Aorta (tissue), 5 donors: ENCODE results near the gene MICAL2. TPM values are rescaled to one million over a fixed set of nuclear protein-coding genes. Genes with fewer than 3 reads are reported as not detected.

Source experiments
- ATAC-seq: fragments of 200-7000 bp; cut with Tn5 transposase; one replicate; pipeline ENCODE4 v1.9.1; 2022; ENCODE audit warnings: moderate library complexity; ENCODE audit not compliant: low FRiP score
- DNase-seq, 2 donors: peaks; one replicate each; pipeline ENCODE4 v3.0.0-alpha.2; 2020
- H3K27ac ChIP-seq, 2 donors: one replicate each; pipeline ENCODE4 v1.5.1; 2013; ENCODE audit warnings: low read length in 2 of 2, mild to moderate bottlenecking in 2 of 2, moderate library complexity in 2 of 2, control low read depth in 1 of 2, inconsistent platforms in 1 of 2, low read depth in 1 of 2
- H3K27me3 ChIP-seq, 2 donors: one replicate each; pipeline ENCODE4 v1.6.1; 2013; ENCODE audit warnings: control low read depth in 1 of 2, low read length in 1 of 2, mild to moderate bottlenecking in 1 of 2, moderate library complexity in 1 of 2; ENCODE audit not compliant: insufficient read depth in 2 of 2, control insufficient read depth in 1 of 2
- H3K36me3 ChIP-seq, 2 donors: one replicate each; pipeline ENCODE4 v1.6.1; 2013; ENCODE audit warnings: control low read depth in 1 of 2, low read length in 1 of 2, mild to moderate bottlenecking in 1 of 2; ENCODE audit not compliant: insufficient read depth in 2 of 2, control insufficient read depth in 1 of 2
- H3K4me1 ChIP-seq, 2 donors: one replicate each; pipeline ENCODE4 v1.6.1; 2013; ENCODE audit warnings: low read length in 2 of 2, control low read depth in 1 of 2, mild to moderate bottlenecking in 1 of 2, moderate library complexity in 1 of 2; ENCODE audit not compliant: insufficient read depth in 2 of 2, control insufficient read depth in 1 of 2
- H3K4me3 ChIP-seq, 2 donors: one replicate each; pipeline ENCODE4 v1.5.1; 2013; ENCODE audit warnings: low read length in 2 of 2, control low read depth in 1 of 2, mild to moderate bottlenecking in 1 of 2
- H3K9me3 ChIP-seq: one replicate; pipeline ENCODE4 v1.6.1; 2013; ENCODE audit warnings: mild to moderate bottlenecking, low read length; ENCODE audit not compliant: control insufficient read depth
- WGBS, 2 donors: extraction: QIAGEN DNeasy Blood & Tissue Kit; methylation state at CpG; one replicate each; pipeline ENCODE4 v1.1.7; 2013; 5-methylcytosine and 5-hydroxymethylcytosine counted together
- intact Hi-C, 2 donors: fragments of 100-400 bp; cut with DNase I; formaldehyde crosslinking; loops; one replicate each; pipeline versions ENCODE4 v1.14.2 to v1.15.0; 2022
- polyA plus RNA-seq, 2 donors: library from polyadenylated mRNA; stranded (reverse); fragments of 200-250 nt; gene quantifications; one replicate each; pipeline ENCODE4 v1.2.3, GENCODE V29; 2013
- total RNA-seq, 2 donors: library from RNA; stranded (reverse); fragmentation: NEBNext Ultra II Directional; extraction: Animal tissue kit (Norgen Biotek cat#: 25700); gene quantifications; one replicate each; pipeline ENCODE4 v1.2.1, GENCODE V29; 2021
- donor health status: healthy with polysubstance abuse.
- donor health status: Bipolar disorder and iron deficiency.
- donor health status: DM: no; HTN: no; CAD: no.
- donor health status: DM: no; HTN: no; CAD: no.
- donor health status: DM: yes; HTN: yes; CAD: no.

The MICAL2 gene
- total and polyA plus RNA-seq, 4 donors: 87.7 to 605 (median 280) TPM

DNA sequence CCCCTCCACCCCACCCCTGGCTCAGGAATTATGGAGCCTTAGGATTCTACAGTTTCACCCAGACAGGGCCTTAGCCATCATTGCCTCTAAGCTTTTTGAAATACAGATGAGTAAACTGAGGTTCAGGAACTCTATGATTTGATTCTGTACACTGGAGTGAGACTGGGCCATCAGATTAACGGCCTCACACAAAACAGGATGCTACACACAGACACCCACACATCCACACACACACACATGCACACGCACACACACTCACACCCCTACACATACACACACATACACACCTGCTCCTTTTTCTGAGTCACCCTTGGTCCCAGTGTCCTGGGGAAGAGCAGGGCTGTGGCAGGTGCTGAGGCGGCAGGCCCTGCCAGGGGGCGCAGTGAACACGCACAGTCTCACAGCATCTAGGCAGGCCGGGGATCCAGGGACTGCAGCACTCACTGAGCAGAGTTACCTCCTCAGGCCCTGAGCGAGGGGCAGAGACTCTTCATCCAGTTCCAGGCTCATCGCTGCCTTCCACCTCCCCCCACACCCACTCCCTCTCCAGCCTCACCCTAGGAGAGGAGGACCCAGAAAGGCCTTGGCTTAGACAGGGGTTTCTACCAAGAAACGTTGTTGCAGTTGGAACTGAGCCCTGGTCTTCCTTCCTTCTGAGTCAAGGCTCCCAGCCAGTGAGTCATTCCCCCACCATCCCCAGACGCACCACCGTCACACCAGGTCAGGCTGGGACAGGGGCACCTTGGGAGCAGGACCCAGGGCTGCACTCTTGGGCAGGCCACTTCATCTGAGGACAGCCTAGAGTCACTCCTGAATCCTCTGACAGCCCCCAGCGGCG, 177.2 kb downstream of the MICAL2 start:
- ATAC-seq (peak; percentile 86), DNase-seq (peak; percentile 93 to 94)
- intact Hi-C loops: loop anchor here in 1 of 2 donors (10.0 kb wide), 1 partner anchor 483 kb away; no protein-coding TSS in a partner anchor
- Histone ChIP-seq H3K4me1 (no peaks in the 10 kb centered on the region), H3K27me3 (no peaks in the 10 kb centered on the region), H3K27ac (peak overlapping the region; percentile 8 to 99), H3K4me3 (no peak overlapping the region), H3K9me3 (no peaks in the 10 kb centered on the region), H3K36me3 (no peaks in the 10 kb centered on the region)
- WGBS, 2 donors: 8 to 32% methylated on average over 13 of the region's 13 CpGs

GRCh38 chr11:12288212-12288930, 178.0 kb downstream of the MICAL2 start:
- Histone ChIP-seq H3K36me3 (no peaks in the 10 kb centered on the region), H3K4me3 (no peak overlapping the region), H3K9me3 (no peaks in the 10 kb centered on the region), H3K4me1 (no peaks in the 10 kb centered on the region), H3K27me3 (no peaks in the 10 kb centered on the region), H3K27ac (peak overlapping the region; percentile 4 to 93)
- intact Hi-C loops: loop anchor here in 1 of 2 donors (10.0 kb wide), 1 partner anchor 484 kb away; no protein-coding TSS in a partner anchor
- DNase-seq: peak; percentile 89 to 95
- ATAC-seq: peak; percentile 76
- WGBS, 2 donors: 37 to 51% methylated on average over 12 of the region's 12 CpGs

DNA sequence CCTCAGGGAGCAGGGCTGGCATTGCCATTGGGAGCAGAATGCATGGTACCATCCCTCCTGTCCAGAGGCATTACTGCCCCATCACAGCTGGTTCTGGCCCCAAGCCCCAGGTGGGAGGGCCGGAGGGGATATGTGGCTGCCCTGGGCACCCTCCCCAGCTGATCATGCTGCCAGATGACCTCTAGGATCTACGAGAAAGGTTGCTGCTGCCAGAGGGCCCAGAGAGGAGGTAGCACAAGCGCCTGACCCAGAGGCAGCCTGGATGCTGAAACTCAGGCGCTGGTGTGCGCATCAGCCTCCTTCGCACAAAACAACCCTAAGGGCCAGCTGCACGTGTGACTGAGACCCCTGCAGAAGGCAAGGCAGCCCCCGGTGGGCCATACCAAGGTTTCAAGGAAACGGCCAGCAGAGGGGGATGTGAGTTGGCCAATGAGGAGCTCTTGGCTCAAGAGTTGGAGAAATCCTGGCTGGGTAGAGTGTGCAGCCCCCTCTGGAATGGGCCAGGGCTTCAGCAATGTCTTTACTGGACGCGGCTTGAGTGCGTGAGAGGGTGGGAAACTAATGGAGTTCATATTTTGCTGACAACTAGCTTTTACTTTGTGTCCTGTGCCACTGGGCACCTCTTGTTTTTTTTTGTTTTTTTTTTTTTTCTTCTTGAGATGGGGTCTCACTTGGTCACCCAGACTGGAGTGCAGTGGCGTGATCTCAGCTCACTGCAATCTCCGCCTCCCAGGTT, 178.7 kb downstream of the MICAL2 start:
- Histone ChIP-seq H3K9me3 (no peaks in the 10 kb centered on the region), H3K36me3 (no peaks in the 10 kb centered on the region), H3K4me3 (no peak overlapping the region), H3K4me1 (no peaks in the 10 kb centered on the region), H3K27ac (peak overlapping the region in 1 of 2 donors; percentile 32), H3K27me3 (no peaks in the 10 kb centered on the region)
- ATAC-seq (no peak), DNase-seq (no peak)
- WGBS, 2 donors: 92 to 93% methylated on average over 14 of the region's 14 CpGs
- intact Hi-C loops: loop anchor here in 1 of 2 donors (10.0 kb wide), 1 partner anchor 484 kb away; no protein-coding TSS in a partner anchor

DNA sequence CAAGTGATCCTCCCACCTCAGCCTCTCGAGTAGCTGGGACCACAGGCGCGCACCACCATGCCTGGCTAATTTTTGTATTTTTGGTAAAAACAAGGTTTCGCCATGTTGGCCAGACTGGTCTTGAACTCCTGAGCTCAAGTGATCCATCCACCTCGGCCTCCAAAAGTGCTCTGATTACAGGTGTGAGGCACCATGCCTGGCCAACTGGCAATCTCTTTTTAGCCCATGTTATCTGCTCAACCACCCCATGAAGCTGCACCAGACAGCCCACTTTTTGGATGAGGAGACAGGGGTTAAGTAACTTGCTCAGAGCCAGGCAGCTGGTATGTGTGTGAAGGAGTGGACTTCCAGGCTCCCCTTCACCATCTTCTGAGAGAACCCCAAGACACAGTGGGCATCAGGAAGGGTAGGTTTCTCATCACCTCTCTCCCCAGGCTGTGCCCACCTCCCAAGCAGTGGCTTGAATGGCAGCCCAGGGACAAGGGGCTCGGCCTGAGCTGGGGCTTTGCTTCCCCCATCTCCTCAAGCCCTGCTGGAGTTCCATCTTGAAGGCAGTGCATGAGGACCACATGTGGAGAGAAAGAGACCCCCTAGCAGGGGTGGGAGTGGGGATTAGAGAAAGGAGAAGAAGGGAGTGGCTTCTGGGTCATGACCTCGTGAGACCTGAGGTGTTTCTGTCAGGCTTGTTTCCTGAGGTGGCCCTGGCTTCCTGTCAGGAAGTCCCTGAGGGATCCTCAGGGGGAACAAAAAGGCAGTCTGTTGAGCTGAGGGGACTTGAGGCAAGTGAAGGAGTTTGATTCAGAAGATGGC, 179.5 kb downstream of the MICAL2 start:
- intact Hi-C loops: loop anchor here in 1 of 2 donors (10.0 kb wide), 1 partner anchor 485 kb away; no protein-coding TSS in a partner anchor
- WGBS, 2 donors: 94% methylated on average over 7 of the region's 7 CpGs
- H3K27ac ChIP-seq: no peak overlapping the region
- H3K36me3 ChIP-seq: no peaks in the 10 kb centered on the region
- H3K27me3 ChIP-seq: no peaks in the 10 kb centered on the region
- no peak for ATAC-seq
- DNase-seq: no peak
- no peak overlapping the region for H3K4me3 ChIP-seq
- no peaks in the 10 kb centered on the region for H3K9me3 ChIP-seq
- H3K4me1 ChIP-seq: no peaks in the 10 kb centered on the region

DNA sequence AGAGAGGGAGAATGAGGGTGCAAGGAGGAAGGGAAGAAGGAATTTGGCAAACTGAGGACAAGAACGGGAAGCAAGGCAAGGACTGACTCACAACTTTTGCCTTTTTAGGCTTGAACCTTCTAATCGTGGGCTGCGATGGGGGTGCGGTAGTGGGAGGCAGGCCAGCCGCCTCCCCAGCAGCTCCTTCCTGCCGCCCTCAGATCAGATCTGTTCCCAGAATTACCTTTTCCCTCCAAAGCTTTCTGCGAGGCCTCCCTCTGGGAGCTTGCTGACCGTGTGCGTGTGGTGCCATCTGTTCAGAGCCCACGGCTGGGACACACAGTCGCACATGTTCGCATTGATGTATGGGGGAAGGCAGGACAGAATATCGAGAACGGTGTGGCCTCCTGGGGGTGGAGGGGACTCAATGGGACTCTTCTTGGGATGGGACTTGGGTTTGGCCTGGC, 180.1 kb downstream of the MICAL2 start:
- ATAC-seq: no peak
- DNase-seq: no peak
- intact Hi-C loops: no loop called here
- WGBS, 2 donors: 82 to 93% methylated on average over 14 of the region's 14 CpGs
- H3K36me3 ChIP-seq: no peaks in the 10 kb centered on the region
- H3K27ac ChIP-seq: no peak overlapping the region
- no peaks in the 10 kb centered on the region for H3K27me3 ChIP-seq
- no peaks in the 10 kb centered on the region for H3K4me1 ChIP-seq
- H3K4me3 ChIP-seq: no peak overlapping the region
- no peaks in the 10 kb centered on the region for H3K9me3 ChIP-seq

- intact Hi-C loops: no loop called here
- WGBS, 2 donors: 89% methylated on average over 4 of the region's 4 CpGs
- H3K4me1 ChIP-seq: no peaks in the 10 kb centered on the region
- H3K27ac ChIP-seq: no peak overlapping the region
- H3K27me3 ChIP-seq: no peaks in the 10 kb centered on the region
- H3K9me3 ChIP-seq: no peaks in the 10 kb centered on the region
- ATAC-seq (no peak), DNase-seq (no peak)
- no peak overlapping the region for H3K4me3 ChIP-seq
- H3K36me3 ChIP-seq: no peaks in the 10 kb centered on the region
Measured at GRCh38 chr11:12291313-12291712, 180.9 kb downstream of the MICAL2 start.

DNA sequence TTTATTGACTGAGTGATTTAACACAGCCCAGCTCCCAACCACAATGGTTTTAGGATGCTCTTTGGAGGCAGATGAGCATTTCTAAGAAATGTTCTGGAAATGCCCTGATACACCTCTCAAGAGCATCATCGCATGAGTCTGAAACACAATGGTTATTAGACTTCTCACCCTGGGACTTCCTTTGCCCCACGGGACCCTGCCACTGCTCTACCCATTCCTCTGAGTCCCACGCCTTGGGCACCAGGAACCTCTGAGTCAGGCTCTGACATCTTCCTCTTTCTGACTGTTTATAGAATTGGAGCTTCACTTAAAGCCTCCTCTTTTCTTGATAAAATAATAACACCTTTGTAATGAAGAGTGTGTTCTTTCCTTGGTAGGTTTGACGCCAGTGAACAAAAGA, 181.4 kb downstream of the MICAL2 start:
- 96 to 99% methylated on average over 4 of the region's 4 CpGs for WGBS, 2 donors
- intact Hi-C loops: no loop called here
- H3K27ac ChIP-seq: no peak overlapping the region
- DNase-seq (no peak), ATAC-seq (no peak)
- no peak overlapping the region for H3K4me3 ChIP-seq
- H3K4me1 ChIP-seq: no peaks in the 10 kb centered on the region
- no peaks in the 10 kb centered on the region for H3K27me3 ChIP-seq
- no peaks in the 10 kb centered on the region for H3K9me3 ChIP-seq
- no peaks in the 10 kb centered on the region for H3K36me3 ChIP-seq

GRCh38 chr11:12292766-12293165, 182.4 kb downstream of the MICAL2 start:
- no peaks in the 10 kb centered on the region for H3K27me3 ChIP-seq
- DNase-seq (no peak), ATAC-seq (no peak)
- no peaks in the 10 kb centered on the region for H3K36me3 ChIP-seq
- no peaks in the 10 kb centered on the region for H3K9me3 ChIP-seq
- no peak overlapping the region for H3K4me3 ChIP-seq
- intact Hi-C loops: no loop called here
- H3K4me1 ChIP-seq: no peaks in the 10 kb centered on the region
- 97 to 100% methylated on average over 1 of the region's 1 CpG for WGBS, 2 donors
- no peak overlapping the region for H3K27ac ChIP-seq
